Heart left ventricle (tissue), 16 donors: ENCODE measurements around the gene UQCC5. TPM values are rescaled to one million over a fixed set of nuclear protein-coding genes. Genes with fewer than 3 reads are reported as not detected.

Experiments used
- ATAC-seq, 4 donors: fragments of 200-7000 bp; cut with Tn5 transposase; one replicate each; pipeline ENCODE4 v1.9.1; 2020 to 2022; ENCODE audit warnings: moderate library complexity in 4 of 4, mild to moderate bottlenecking in 3 of 4, moderate number of reproducible peaks in 1 of 4
- DNase-seq, 5 donors: peaks; one replicate each; pipeline ENCODE4 v3.0.0-alpha.2; 2020
- H3K27ac ChIP-seq, 12 donors: fragments of 200-600 bp; sonication (generic) in 4 of 12; one replicate each; pipeline versions ENCODE4 v1.5.0 to v1.8.0; 2016 to 2022; ENCODE audit warnings: mild to moderate bottlenecking in 2 of 12
- H3K27me3 ChIP-seq, 9 donors: fragments of 200-600 bp; sonication (generic) in 2 of 9; one replicate each; pipeline versions ENCODE4 v1.5.1 to v1.8.0; 2016 to 2022; ENCODE audit warnings: mild to moderate bottlenecking in 3 of 9
- H3K36me3 ChIP-seq, 9 donors: fragments of 200-600 bp; sonication (generic) in 2 of 9; one replicate each; pipeline versions ENCODE4 v1.5.0 to v1.8.0; 2018 to 2022; ENCODE audit warnings: mild to moderate bottlenecking in 2 of 9
- H3K4me1 ChIP-seq, 12 donors: fragments of 200-600 bp; sonication (generic) in 4 of 12; one replicate each; pipeline versions ENCODE4 v1.5.0 to v1.8.0; 2016 to 2022; ENCODE audit warnings: mild to moderate bottlenecking in 3 of 12
- H3K4me3 ChIP-seq, 12 donors: fragments of 200-600 bp; sonication (generic) in 4 of 12; one replicate each; pipeline versions ENCODE4 v1.5.0 to v1.8.0; 2017 to 2022; ENCODE audit warnings: mild to moderate bottlenecking in 9 of 12, moderate library complexity in 4 of 12
- H3K9me3 ChIP-seq, 12 donors: fragments of 200-600 bp; sonication (generic) in 4 of 12; one replicate each; pipeline versions ENCODE4 v1.5.0 to v1.8.0; 2016 to 2022; ENCODE audit warnings: mild to moderate bottlenecking in 1 of 12
- POLR2A ChIP-seq, 2 donors: fragments of 450-650 bp; IDR thresholded peaks; one replicate each; pipeline ENCODE4 v1.6.1; 2017; ENCODE audit warnings: antibody characterized with exemption in 2 of 2, mild to moderate bottlenecking in 2 of 2, moderate library complexity in 2 of 2
- WGBS, 4 donors: extraction: QIAGEN DNeasy Blood & Tissue Kit in 2 of 4; methylation state at CpG; one replicate each; pipeline versions ENCODE4 v1.1.5 to v1.1.7; 2013 to 2018; 5-methylcytosine and 5-hydroxymethylcytosine counted together
- intact Hi-C, 10 donors: fragments of 100-400 bp; cut with DNase I; formaldehyde crosslinking; loops; one replicate each; pipeline versions ENCODE4 v1.11.1 to v1.14.2; 2022
- polyA plus RNA-seq, 2 donors: library from polyadenylated mRNA; stranded (reverse); fragments of 200-250 nt; gene quantifications; one replicate each; pipeline ENCODE4 v1.2.3, GENCODE V29; 2013
- total RNA-seq, 9 donors: library from RNA; depleted of rRNA in 2 of 9; stranded (reverse); fragments of >200 nt in 2 of 9; fragmentation: NEBNext Ultra II Directional in 3 of 9; extraction: Animal tissue kit (Norgen Biotek cat#: 25700) in 3 of 9; gene quantifications; one replicate each; pipeline versions ENCODE4 v1.1.0 to v1.2.4, GENCODE V29; 2016 to 2023
- TF ChIP-seq, protein P1 (sequence below), 12 donors: fragments of 200-600 bp; sonication (generic) in 4 of 12; IDR thresholded peaks; one replicate each; pipeline versions ENCODE4 v1.5.0 to v1.8.0; 2018 to 2022; ENCODE audit warnings: antibody characterized with exemption in 12 of 12, mild to moderate bottlenecking in 5 of 12
- donor health status: ischemic (EF 13 %, LVEDD 7.1; RV severe dilation, severe dysfunction).
- donor health status: healthy with polysubstance abuse.
- donor health status: DM: no; HTN: yes; CAD: no.
- donor health status: DM: no; HTN: no; CAD: no.
- donor health status: ischemic (EF 25% LVEDD 6.9; RV normal size, moderate dysfunction).
- donor health status: ischemic (EF 25% LVEDD 5.7; RV mildly dilated, moderate dysfunction).
- donor health status: healthy.
- donor health status: DM: yes; HTN: yes; CAD: no.
- donor health status: ischemic (EF 35%, LVEDD 5.7; RV mildly dilated, moderate dysfunction).
- donor health status: nonischemic (EF 11% LVEDD 7.7; RV severe dilation, severe dysfunction).
- donor health status: DM: yes; HTN: yes; CAD: no.
- donor health status: PGD.
- donor health status: ischemic (EF 29% LVEDD 5.4; RV normal size, mild dysfunction).
- donor health status: nonischemic (EF 23%, LVEDD 6.1; RV moderate dilation, normal function).

UQCC5 gene
- total and polyA plus RNA-seq, 11 donors, result 2.0 to 113 (median 59.2) TPM

DNA sequence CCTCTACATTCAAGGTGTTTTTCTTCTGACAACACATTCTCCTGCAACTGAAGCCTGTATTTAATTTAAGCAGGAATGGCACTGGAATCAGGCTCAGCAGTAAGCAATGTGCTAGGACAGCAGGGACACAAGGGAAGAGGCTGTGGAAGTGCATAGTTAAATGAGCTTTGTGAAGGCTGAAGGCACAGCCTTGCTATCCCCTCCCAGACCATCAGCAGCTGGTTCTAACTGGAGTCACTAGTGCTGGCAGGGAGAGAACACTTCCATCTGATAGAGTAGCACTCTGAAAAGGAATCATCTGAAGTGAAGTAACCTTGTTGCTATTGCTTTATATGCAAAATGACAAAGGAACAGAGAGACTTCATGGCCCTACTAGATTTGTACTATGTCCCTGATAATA, 14.7 kb downstream of the UQCC5 start:
- peaks cover 0 to 35% (median 2%) of the 10 kb centered on the region in 12 donors for H3K4me1 ChIP-seq
- TF ChIP-seq, protein P1, sequence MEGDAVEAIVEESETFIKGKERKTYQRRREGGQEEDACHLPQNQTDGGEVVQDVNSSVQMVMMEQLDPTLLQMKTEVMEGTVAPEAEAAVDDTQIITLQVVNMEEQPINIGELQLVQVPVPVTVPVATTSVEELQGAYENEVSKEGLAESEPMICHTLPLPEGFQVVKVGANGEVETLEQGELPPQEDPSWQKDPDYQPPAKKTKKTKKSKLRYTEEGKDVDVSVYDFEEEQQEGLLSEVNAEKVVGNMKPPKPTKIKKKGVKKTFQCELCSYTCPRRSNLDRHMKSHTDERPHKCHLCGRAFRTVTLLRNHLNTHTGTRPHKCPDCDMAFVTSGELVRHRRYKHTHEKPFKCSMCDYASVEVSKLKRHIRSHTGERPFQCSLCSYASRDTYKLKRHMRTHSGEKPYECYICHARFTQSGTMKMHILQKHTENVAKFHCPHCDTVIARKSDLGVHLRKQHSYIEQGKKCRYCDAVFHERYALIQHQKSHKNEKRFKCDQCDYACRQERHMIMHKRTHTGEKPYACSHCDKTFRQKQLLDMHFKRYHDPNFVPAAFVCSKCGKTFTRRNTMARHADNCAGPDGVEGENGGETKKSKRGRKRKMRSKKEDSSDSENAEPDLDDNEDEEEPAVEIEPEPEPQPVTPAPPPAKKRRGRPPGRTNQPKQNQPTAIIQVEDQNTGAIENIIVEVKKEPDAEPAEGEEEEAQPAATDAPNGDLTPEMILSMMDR (IDR thresholded peaks at IDR 0.05), result no peak
- TF ChIP-seq POLR2A (IDR thresholded peaks at IDR 0.05), result no peak
- ATAC-seq, result peak in 3 of 4 donors; percentile 25 to 47 (median 29)
- H3K36me3 ChIP-seq, result peaks cover 0 to 98% (median 95%) of the 10 kb centered on the region in 9 donors
- no peaks in the 10 kb centered on the region for H3K27me3 ChIP-seq
- intact Hi-C loops, result loop anchor here in 1 of 10 donors (10.0 kb wide), 1 partner anchor 94 kb away; no protein-coding TSS in a partner anchor
- H3K27ac ChIP-seq, result peak overlapping the region in 5 of 12 donors; percentile 3 to 46 (median 15)
- no peak for DNase-seq
- no peaks in the 10 kb centered on the region for H3K9me3 ChIP-seq
- no peak overlapping the region for H3K4me3 ChIP-seq

DNA sequence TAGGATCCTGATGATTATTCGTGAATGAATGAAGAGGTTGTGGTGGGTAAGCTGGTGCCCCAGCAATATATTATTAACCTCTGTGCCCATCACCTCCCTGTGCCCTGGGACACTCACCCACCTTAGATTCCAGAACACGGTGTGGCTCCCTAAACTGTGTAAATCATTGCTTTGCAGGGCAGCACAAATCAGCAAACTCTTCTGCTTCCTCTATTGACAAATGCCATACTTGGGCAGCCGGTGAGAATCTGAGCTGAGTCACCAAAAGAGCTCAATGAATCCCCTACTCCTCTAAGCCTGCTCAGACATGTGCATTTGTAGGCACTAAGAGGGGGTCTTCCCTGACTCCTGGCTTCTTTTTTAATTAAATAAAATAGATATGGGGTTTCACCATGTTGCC, 15.7 kb downstream of the UQCC5 start:
- Histone ChIP-seq H3K36me3 (peaks cover 0 to 98% (median 91%) of the 10 kb centered on the region in 9 donors), H3K27ac (peak overlapping the region in 1 of 12 donors; percentile 35), H3K4me3 (no peak overlapping the region), H3K9me3 (no peaks in the 10 kb centered on the region), H3K4me1 (peaks cover 0 to 40% (median 2%) of the 10 kb centered on the region in 12 donors), H3K27me3 (no peaks in the 10 kb centered on the region)
- ATAC-seq (peak in 1 of 4 donors; percentile 39), DNase-seq (no peak)
- intact Hi-C loops, result loop anchor here in 1 of 10 donors (10.0 kb wide), 1 partner anchor 93 kb away; no protein-coding TSS in a partner anchor
- TF ChIP-seq, protein P1 (IDR thresholded peaks at IDR 0.05), result no peak
- no peak for TF ChIP-seq POLR2A (IDR thresholded peaks at IDR 0.05)
- whole genome bisulfite sequencing, 4 donors, result 35 to 78% (median 77%) methylated on average over 3 of the region's 3 CpGs

DNA sequence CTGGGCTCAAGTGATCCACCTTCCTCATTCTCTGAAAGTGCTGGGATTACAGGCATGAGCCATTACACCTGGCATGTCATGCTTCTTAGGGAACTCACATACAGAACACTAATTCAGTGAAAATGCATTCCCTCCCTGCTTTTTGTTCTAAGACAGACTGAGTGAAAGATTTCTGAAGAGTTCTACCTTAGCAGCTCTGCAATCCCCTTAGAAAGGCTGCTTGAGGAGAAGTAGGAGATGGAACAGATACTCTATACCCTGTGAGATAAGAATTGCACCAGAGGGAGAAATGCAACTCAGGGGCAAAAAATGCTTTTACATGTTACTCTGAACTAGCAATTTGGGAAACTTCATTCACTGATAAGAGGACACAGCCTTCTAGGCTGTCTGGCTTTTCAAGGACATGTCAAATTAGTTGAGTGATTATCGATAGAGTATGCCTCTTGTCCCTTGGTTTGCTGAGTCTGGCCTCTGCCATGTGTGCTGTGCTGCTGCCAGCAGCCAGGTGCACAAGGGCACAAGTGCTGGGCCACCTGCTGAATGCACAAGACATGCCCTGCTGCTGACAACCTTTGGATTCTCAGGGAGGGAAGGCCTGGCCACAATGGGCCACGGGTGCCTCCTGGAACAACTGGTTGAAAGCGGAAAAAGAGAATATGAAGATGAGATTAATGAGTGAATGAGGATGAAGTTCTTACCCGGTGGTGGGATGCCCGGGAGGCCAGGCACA, 17.8 kb downstream of the UQCC5 start:
- intact Hi-C loops, result loop anchor here in 1 of 10 donors (10.0 kb wide), 1 partner anchor 91 kb away; no protein-coding TSS in a partner anchor
- WGBS, 4 donors, result 78 to 89% (median 84%) methylated on average over 5 of the region's 5 CpGs
- H3K4me3 ChIP-seq, result no peak overlapping the region
- H3K36me3 ChIP-seq, result peaks cover 0 to 98% (median 91%) of the 10 kb centered on the region in 9 donors
- no peak overlapping the region for H3K27ac ChIP-seq
- no peak for DNase-seq
- peak in 1 of 4 donors; percentile 25 for ATAC-seq
- TF ChIP-seq POLR2A (IDR thresholded peaks at IDR 0.05), result no peak
- TF ChIP-seq, protein P1 (IDR thresholded peaks at IDR 0.05), result no peak
- peaks cover 0 to 40% (median 2%) of the 10 kb centered on the region in 12 donors for H3K4me1 ChIP-seq
- no peaks in the 10 kb centered on the region for H3K27me3 ChIP-seq
- H3K9me3 ChIP-seq, result no peaks in the 10 kb centered on the region

DNA sequence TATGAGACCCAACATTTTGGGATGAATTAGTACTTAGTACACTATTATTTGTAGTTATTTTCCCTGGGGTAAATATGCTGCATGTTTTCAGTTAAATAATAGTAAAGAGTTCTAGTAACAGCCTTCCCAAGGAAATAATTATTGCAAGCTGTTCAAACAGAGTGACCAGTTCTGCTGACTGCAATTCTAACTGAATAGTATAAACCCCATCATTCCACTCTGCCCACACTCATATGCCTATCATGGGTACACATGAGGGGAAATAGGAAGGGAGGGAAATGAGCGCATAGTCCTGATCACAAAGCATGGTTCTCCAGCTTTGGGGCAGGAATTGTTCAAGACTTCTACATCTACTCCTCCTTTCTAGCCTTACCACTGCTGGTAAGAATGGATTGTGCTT, 18.7 kb downstream of the UQCC5 start:
- ATAC-seq, result no peak
- no peak for DNase-seq
- WGBS, 4 donors, result 84 to 100% (median 97%) methylated on average over 1 of the region's 1 CpG
- intact Hi-C loops, result loop anchor here in 1 of 10 donors (10.0 kb wide), 1 partner anchor 90 kb away; no protein-coding TSS in a partner anchor
- no peak for TF ChIP-seq POLR2A (IDR thresholded peaks at IDR 0.05)
- TF ChIP-seq, protein P1 (IDR thresholded peaks at IDR 0.05), result no peak
- H3K36me3 ChIP-seq, result peaks cover 0 to 98% (median 91%) of the 10 kb centered on the region in 9 donors
- peaks cover 0 to 43% (median 2%) of the 10 kb centered on the region in 12 donors for H3K4me1 ChIP-seq
- no peaks in the 10 kb centered on the region for H3K9me3 ChIP-seq
- H3K4me3 ChIP-seq, result no peak overlapping the region
- no peaks in the 10 kb centered on the region for H3K27me3 ChIP-seq
- H3K27ac ChIP-seq, result no peak overlapping the region
